DMS53 treated with DMSO at 0.1 percent for 48 hours (cell line): ENCODE results near the gene AMACR.
"Not testable (repeated sequence)": the region's sequence is repeated elsewhere in the genome, so short reads cannot be mapped to it uniquely, and the experiment has no call there.

Experiments
- DNase-seq: peaks from one replicate; lab custom pipeline; 2025; ENCODE audit not compliant: unreplicated experiment; lab: John Stamatoyannopoulos, UW

Gene AMACR

DNA sequence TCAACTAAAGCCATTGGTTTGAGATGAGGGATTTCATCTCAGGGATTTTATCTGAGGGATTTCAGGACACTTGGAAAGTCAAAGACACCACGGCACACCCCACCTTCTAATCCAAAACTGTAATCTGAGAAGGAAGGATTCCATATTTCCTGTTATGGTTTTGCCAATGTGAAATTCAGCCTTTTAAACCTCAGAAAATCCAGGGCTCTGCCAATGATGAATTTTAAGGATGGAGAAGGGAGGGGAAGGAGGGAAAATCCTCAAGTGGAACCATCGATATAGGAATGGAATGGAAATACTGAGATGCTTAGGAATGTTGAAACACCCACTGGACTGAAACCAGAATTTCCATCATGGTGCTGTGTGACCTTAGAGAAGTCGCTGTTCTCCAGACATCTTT is 29.9 kb upstream of the AMACR start:
- DNase-seq, result no peak

DNA sequence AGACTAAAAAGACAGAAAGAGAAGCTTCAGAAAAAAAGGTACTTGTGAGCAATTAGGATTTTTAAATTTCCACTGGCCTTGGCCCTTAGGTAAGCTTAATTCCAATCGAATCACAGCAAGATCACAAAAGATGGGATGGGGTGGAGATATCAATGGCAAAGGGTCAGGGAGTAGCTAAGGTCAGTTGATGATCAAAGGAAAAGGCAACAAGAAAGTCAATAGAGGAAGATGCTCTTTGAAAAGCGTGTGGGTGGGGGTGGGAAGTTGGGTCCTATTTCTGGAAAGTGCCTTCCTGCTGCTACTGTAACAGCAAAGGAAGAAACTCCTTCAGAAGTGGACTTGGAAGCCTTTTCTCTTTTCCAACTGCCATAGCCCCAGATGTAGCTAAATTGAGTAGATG is 27.9 kb upstream of the AMACR start:
- DNase-seq, result no peak

DNA sequence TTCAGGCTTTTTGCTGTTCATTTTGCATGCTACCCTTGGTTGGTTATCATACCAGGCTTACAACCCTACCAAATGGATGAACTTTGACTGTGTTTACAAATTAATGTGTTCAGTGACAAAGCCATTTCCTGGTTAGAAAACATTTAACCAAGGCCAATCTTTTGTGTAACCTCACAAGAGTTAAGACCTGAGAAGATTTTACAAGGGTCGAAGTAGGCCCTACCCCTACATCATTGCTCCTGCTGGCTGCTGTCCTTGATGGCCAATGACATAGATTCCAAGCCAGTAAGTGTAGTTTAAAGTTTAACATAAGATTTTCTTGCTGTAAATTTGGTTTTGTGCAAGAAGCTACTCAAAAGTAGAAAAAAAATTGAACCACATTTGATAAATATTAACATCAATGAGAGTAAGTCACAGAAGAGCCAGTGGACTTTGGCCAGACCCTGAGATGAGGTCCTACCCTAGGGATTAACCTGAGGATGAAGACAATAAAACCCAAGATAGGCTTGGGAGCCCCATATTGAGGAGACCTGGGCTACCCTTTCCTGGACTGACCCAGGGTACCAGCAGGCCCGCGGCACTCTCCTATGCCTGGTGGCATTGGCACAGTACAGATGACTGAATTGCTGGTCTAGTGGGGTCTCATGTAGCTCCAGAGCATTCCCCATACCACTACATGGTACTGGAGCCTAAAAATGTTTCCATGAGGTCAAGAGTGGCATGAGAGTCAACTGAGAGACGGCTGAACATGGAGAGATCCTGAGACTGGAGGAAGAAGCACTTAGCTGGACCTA is 26.9 kb upstream of the AMACR start:
- DNase-seq, result no peak

DNA sequence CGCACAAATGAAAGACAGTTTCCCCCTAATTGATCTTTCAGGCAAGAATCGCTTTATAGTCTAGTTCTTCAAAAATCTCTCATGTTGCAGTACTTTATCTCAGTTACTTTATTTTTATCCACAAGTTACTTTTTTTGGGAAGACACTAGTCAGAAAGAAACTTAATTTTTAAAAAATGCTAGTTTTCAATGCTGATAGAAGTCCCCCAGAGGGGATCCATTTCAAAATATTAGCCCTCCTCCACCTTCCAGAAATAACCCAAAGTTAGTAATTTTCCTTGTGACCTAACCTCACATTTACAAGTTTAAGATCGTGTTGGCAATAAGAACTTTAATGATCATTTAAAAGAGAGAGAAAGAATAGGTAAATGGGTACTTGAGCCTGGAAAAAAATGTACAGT is 24.1 kb upstream of the AMACR start:
- DNase-seq, result no peak

DNA sequence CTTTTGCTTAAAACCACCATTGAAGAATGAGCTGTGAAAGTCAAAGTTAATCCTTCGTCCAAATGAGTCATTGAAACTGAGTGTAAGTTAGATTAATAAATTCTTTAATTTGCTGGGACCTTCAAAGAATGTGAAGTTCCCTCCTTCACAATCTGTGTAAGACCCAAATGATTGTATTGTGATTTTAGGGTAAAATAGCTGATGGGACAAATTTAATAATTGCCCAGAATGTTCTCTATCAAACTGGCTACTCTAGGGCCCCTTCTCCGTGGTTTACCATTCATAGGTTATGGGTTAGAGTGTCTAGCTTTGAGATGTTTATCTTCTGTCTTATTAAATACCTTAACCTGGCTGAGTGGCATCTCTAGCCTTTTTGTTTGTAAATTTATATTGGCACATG is 23.3 kb upstream of the AMACR start:
- DNase-seq, result no peak

DNA sequence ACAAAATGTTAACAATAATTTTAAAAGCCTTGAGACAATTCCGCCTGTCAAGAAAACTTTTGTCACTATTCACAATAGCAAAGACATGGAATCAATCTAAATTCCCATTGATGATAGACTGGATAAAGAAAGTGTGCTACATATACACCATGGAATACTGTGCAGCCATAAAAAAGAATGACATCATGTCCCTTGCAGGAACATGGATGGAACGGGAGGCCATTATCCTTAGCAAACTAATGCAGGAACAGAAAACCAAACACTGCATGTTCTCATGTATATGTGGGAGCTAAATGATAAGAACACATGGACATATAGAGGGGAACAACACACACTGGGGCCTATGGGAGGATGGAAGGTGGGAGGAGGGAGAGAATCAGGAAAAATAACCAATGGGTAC is 22.7 kb upstream of the AMACR start:
- not testable (repeated sequence) for DNase-seq

DNA sequence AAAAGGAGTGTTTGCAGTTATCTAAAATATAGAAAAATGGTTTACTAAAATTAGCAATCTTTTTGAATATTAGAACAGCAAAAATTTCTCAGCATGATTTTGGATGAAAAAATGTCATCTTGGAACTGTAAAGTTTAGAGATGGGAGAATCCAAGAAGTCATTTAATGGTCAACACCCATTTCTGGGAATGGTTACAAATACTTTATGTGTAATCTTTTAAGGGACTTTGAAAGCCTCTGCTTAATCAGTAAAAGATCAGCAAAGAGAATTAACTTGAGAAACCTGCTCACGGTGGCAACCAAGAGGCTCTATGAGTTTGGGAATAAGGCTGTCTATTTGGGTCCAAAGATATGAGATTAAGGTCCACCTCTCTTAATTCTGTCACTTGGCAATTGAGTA is 22.2 kb upstream of the AMACR start:
- no peak for DNase-seq

DNA sequence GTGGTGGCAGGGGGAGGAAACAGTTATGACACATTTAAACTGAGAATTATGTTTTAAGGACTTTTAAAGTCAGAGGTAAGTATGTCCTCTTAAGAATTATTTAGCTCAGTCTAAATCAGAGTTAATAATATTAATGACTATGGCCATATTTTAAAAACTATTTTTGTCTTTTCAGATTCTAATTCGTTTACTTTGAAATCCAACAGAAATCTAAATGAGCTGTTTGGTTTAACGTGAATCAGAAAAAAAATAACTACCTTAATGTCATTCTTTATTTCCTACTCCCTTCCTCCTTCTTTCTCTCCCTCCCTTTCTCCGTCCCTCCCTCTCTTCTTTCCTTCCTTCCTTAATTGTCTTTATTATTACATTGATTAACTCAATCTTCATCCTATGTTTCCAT is 20.5 kb upstream of the AMACR start:
- no peak for DNase-seq

DNA sequence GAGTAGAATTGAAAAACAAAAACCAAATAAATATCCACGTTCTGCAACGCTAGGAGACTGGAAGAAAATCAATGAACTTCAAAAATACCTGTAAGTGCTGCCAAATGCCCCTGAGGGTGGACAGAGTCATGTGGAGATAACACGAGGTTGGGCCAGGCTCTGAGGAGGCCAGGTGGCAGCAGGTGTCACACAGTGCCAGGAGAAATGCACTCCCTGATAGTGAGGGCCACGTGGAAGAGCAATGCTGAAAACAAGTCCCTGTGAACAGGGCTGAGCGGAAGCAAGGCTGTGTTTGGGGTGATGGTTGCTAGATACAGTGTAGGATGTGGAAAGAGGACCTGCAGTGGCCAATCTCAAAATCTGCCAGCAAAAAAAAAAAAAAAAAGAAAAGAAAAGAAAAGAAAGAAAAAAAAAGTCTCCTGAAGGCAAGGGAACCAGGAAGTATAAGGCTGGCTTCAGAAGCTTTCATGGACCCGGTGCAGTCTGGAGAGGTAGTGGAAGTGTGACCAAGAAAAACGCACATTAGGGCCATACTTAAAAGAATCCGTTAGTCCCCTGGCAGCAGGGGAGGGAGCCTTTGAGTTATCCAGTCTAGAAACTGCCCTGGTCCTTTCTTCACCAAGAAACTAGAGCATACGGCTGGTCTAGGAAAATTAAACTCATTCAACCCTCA is 18.4 kb upstream of the AMACR start:
- DNase-seq, result no peak

DNA sequence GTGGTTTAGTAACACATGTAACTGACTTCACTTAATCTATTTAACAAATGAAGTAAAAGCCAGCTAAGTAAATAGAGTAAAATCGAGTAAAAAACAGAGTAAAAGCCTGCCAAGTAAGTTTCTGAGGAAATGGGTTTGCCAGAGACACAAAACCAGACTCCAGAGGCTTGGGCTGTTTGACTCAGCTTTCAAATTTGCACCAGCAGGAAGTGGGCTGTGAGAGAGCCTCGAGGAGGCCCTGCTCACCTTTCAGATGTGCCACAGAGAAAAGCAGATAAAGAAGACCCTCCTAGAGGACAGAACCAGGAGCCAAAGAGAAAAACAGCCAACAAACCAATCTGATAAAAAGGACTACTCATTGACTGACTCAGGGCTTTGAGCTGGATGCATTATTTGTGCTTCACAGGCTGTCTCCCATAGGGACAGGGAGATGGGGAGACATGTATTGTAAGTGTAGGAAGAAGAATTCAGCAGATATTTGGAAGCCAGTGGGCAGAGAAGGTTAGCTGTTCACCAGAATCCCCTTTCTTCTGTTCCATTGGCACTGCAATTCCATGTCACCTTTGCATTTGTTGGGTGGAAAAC is 14.4 kb upstream of the AMACR start:
- no peak for DNase-seq

DNA sequence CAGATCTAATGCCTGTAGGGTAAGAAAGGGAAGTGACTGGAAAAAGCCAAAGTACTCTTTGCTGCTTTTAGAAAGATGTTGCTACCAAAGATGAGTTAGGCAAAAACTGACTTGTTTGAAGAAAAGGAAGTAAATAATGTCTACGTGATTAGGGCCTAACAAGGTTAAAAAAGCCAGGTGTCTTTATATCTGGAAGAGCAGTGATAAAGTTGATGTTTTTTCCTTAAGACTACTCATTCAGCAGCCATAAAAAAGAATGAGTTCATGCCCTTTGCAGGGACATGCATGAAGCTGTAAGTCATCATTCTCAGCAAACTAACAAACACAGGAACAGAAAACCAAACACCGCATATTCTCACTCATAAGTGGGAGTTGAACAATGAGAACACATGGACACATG is 13.5 kb upstream of the AMACR start:
- no peak for DNase-seq

DNA sequence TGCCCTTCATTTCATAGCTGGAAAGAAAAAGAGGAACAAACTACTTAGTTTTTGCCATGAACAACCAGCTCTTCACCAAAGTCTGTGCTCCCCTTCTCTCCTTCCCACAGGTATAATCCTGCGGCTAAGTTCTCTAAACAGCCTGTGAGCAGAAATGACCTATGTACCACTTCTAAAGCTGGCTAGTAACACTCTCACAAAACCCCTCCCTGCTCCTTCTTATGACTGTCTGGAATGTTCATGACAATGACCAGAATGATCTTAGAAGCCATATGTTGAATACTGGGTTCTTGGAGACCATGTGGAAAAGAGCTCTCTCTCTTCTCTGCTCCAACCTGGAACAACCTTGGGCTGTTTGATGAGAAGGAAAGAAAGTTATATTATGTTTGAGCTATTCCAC is 12.9 kb upstream of the AMACR start:
- no peak for DNase-seq

DNA sequence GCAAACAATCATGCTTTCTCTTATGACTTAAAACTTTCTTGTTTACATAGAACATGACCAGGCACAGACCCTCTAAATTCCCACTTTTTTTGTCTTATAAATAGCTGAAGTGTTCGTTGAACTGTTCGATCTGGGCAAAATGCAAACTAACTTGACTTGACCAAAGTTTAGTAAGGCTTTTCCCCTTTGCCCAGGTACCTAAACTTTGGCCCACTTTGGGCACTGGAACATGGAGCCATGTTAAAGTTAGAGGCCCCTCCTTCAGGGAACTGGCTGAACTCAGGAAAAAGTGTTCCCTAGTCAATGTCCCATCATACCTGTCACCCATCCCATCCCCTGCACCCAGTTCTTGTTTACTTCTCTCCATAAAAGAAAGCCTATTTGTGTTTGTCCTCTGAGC is 9.4 kb upstream of the AMACR start:
- DNase-seq, result no peak

DNA sequence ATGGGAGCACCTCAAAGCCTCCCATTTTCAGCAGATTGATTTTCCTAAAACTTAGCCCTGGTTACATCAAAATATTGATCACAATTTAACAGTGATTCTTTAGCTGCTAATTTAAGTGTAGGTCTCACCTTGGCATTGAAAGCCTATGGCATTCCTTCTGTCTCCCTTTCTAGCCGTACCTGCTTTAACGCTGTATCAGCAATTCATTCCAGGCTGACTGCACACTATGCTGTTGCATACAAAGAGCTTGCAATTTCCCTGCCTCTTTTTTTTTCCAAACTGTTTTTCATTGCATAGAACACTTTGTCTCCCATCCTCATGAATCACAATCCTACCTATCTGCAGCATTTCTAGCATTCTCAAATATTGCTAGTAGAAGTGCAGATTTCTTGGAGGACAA is 8.9 kb upstream of the AMACR start:
- DNase-seq, result no peak

DNA sequence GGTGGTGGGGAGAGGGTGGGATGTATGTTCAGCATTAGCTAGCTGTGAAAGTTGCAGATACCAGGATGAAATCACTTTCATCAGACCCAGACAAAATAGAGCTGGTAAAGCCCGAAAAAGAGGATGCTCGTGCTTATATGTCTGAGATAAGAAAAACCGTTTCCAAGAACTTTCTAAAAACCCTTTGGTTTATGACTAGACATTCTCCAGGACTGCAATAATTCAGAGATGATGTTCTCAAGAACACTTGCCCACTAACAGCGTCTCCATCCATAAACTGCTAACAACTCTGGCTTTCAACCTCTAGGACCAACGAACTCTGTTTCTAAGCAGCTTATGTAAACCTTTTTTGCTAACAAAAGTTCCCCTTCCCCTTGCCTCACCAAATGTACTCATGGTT is 8.4 kb upstream of the AMACR start:
- DNase-seq, result no peak

DNA sequence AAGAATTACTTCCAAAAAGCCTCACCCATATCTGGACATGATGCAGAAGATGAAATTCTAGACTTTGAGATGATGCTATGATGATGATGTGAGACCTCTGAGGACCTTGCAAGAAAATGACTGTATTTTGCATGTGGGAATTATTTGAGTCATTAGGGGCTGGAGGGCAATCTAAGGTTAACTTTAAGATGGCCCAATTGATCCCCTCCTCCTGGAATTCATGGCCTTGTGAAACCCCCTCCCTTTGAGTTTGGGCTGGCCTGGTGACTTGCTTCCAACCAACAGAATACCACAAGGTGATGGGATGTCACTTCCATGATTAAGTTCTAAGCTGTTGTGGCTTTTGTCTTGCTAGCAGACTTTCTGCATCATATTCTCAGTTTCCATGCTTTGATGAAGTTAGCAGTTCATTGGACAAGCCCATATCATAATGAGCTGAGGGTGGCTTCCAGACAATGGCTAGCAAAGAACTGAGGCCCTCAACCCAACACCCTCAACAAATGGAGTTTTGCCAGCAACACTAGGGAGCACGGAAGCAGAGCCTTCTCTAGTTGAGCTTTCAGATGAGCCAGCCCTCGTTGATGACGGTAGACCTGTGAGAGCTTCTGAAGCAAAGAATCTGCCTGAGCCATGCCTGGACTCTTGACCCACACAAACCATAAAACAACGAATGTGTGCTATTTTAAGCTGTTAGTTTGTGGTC is 7.4 kb upstream of the AMACR start:
- DNase-seq, result no peak

DNA sequence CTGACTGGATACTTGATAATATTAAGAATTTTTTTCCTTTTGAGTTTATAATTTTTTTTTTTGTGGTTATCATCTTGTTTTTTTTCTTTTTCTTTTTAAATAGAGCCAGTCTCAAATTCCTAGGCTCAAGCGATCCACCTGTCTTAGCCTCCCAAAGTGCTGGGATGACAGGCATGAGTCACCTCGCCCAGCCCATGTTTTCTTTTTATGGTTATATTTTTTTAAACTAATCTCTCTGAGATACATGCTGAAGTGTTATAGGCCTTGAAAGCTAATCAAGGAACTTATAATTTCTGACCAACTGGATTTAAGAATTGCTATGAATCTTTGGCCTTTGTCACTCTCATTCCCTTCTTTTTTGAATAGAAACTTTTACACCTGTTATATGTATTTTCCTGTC is 6.8 kb upstream of the AMACR start:
- no peak for DNase-seq

DNA sequence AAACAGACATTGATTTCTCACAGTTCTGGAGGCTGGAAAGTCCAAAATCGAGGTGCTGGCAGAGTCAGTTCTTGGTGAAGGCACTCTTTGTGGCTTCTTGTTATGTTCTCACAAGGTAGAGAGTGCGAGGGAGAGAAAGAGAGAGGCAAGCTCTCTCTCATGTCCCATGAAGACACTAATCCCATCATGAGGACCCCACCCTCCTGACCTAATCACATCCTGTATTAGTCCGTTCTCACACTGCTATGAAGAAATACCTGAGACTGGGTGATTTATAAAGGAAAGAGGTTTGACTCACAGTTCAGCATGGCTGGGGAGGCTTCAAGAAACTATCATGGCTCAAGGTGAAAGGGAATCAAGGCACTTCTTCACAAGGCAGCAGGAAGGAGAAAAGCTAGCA is 5.7 kb upstream of the AMACR start:
- no peak for DNase-seq

DNA sequence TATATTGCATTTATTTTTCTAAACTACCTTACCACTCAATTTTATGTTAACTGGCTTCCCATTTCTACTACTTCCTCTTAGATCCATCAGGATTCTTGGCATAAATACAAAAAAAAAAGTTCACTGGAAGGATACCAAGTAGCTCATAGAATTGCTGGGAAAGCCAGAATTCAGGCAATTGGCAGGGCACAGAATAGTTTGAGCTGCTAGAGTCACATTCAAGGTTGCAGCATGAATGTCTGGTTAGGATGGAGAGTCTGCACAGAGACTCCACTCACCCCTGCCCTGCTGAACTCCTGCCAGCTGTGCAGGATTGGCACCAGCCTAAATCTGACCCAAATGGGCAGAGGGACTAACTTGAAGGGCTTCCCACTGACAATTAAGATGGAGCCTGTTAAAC is 4.9 kb upstream of the AMACR start:
- DNase-seq, result no peak

DNA sequence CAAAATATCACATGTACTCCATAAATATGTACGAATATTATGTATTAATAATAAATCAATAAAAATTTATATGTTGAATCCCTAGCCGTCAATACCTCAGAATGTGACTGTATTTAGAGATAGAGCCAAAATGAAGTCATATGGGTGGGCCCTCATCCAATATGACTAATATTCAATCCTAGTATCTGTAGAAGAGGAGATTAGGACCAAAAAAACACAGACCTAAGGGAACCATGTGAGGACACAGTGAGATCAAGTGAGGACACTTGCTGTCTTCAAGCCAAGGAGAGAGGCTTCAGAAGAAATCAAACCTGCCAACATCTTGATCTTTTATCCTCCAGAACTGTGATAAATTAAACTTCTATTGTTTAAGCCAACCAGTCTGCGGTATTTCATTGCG is 3.7 kb upstream of the AMACR start:
- DNase-seq, result no peak

DNA sequence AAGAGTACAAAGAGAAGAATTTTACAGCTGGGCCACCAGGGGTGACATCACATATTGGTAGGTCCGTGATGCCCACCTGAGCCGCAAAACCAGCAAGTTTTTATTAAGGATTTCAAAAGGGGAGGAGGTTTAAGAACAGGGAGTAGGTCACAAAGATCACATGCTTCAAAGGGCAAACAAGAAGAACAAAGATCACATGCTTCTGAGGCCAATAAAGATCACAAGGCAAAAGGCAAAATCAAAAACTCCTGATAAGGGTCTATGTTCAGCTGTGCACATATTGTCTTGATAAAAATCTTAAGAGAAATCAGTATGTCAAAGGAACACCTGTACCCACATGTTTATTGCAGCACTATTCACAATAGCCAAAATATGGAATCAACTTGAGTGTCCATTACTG is 2.3 kb upstream of the AMACR start:
- not testable (repeated sequence) for DNase-seq

DNA sequence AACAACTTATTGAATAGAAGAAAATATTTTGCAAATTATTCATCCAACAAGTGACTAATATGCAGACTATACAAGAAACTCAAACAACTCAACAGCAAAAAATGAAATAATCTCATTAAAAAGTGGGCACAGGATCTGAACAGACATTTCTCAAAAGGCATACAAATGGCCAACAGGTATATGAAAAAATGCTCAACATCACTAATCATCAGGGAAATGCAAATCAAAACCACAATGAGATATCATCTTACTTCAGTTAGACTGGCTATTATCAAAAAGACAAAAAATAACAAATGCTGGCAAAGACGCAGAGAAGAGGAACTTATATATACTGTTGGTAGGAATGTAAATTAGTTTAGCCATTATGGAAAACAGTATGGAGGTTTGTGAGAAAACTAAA is 1.8 kb upstream of the AMACR start:
- DNase-seq, result no peak
